C4-2B (cell line): ENCODE measurements around the gene RGP1.

Source experiments
- CTCF ChIP-seq: fragments of 450-650 bp; conservative IDR thresholded peaks from 2 replicates; pipeline ENCODE4 v1.5.1; 2017; ENCODE audit warnings: mild to moderate bottlenecking
- ZFX ChIP-seq: fragments of 450-650 bp; IDR thresholded peaks from 2 replicates; pipeline ENCODE4 v1.6.1; 2017

GRCh38 chr9:35723426-35723825, 25.7 kb upstream of the RGP1 start:
- TF ChIP-seq CTCF (no peak), ZFX (no peak)
